ENCODE measurements around the gene PCCB. TPM values are rescaled to one million over a fixed set of nuclear protein-coding genes. Genes with fewer than 3 reads are reported as not detected.

The PCCB gene
- total RNA-seq, 1 donor from 2014 or later = 28.1 TPM

DNA sequence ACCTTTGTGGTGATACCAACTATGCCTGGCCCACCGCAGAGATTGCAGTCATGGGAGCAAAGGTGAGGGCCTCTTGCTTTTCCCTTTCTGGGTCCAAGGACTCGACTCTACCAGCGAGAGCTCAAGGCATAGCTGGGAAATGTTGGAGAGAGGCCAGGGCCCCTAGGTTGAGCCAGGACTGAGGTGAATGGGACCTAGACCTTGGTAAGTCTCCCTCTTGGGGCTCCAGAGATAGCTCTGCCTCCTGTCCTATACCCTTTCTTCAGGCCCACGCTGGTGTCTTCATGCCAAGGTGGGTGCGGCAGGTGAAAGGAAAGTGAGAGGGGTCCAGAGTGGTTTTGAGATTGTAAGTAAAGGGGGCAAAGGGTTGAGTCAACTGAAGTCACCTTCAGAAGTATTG, 77.5 kb downstream of the PCCB start:
- Mint-ChIP-seq H3K4me1 (ENCODE audit: low read depth, unreplicated experiment) (no peaks in the 10 kb centered on the region), H3K27me3 (ENCODE audit: unreplicated experiment) (no peaks in the 10 kb centered on the region), H3K9me3 (ENCODE audit: unreplicated experiment) (peaks cover 7% of the 10 kb centered on the region), H3K4me3 (ENCODE audit: unreplicated experiment) (no peak overlapping the region), H3K27ac (ENCODE audit: unreplicated experiment) (no peak overlapping the region), H3K36me3 (ENCODE audit: unreplicated experiment) (peaks cover 10% of the 10 kb centered on the region)
- no peak for TF ChIP-seq CTCF (IDR thresholded peaks at IDR 0.05; ENCODE audit: partially characterized antibody, unreplicated experiment)
- DNase-seq = no peak

- Mint-ChIP-seq H3K27me3 (ENCODE audit: unreplicated experiment) (no peaks in the 10 kb centered on the region), H3K9me3 (ENCODE audit: unreplicated experiment) (peaks cover 2% of the 10 kb centered on the region), H3K36me3 (ENCODE audit: unreplicated experiment) (peaks cover under 1% of the 10 kb centered on the region), H3K27ac (ENCODE audit: unreplicated experiment) (no peak overlapping the region), H3K4me1 (ENCODE audit: low read depth, unreplicated experiment) (no peaks in the 10 kb centered on the region), H3K4me3 (ENCODE audit: unreplicated experiment) (no peak overlapping the region)
- no peak for DNase-seq
- no peak for TF ChIP-seq CTCF (IDR thresholded peaks at IDR 0.05; ENCODE audit: partially characterized antibody, unreplicated experiment)
These were observed 79.5 kb downstream of the PCCB start for GRCh38 chr3:136329593-136329992.

DNA sequence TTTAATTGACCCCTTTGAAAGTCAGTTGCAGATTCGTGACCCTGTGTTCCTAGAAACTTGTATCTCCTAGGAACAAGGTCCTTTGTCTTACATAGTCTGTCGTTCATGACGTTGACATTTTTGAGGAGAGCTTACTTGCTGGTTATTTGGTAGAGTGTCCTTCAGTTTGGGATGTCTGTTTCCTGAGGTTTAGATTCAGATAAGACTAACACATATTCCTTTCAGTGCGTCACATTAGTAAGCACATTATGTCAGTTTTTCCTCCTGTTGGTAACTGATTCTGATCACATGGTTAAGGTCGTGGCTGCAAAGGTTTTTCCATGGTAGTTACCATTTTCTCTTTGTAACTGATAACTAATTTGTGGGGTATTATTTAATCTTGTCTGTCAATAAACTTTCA, 80.8 kb downstream of the PCCB start:
- Mint-ChIP-seq H3K4me3 (ENCODE audit: unreplicated experiment) (no peak overlapping the region), H3K27ac (ENCODE audit: unreplicated experiment) (no peak overlapping the region), H3K4me1 (ENCODE audit: low read depth, unreplicated experiment) (no peaks in the 10 kb centered on the region), H3K27me3 (ENCODE audit: unreplicated experiment) (no peaks in the 10 kb centered on the region), H3K36me3 (ENCODE audit: unreplicated experiment) (no peaks in the 10 kb centered on the region), H3K9me3 (ENCODE audit: unreplicated experiment) (peaks cover 2% of the 10 kb centered on the region)
- TF ChIP-seq CTCF (IDR thresholded peaks at IDR 0.05; ENCODE audit: partially characterized antibody, unreplicated experiment) = no peak
- DNase-seq = no peak

- no peak overlapping the region for H3K27ac Mint-ChIP-seq (ENCODE audit: unreplicated experiment)
- no peak for TF ChIP-seq CTCF (IDR thresholded peaks at IDR 0.05; ENCODE audit: partially characterized antibody, unreplicated experiment)
- no peaks in the 10 kb centered on the region for H3K4me1 Mint-ChIP-seq (ENCODE audit: low read depth, unreplicated experiment)
- DNase-seq = no peak
- H3K27me3 Mint-ChIP-seq (ENCODE audit: unreplicated experiment) = no peaks in the 10 kb centered on the region
- no peak overlapping the region for H3K4me3 Mint-ChIP-seq (ENCODE audit: unreplicated experiment)
- no peaks in the 10 kb centered on the region for H3K36me3 Mint-ChIP-seq (ENCODE audit: unreplicated experiment)
- H3K9me3 Mint-ChIP-seq (ENCODE audit: unreplicated experiment) = peaks cover 2% of the 10 kb centered on the region
These were observed 82.2 kb downstream of the PCCB start for GRCh38 chr3:136332302-136332701.

- TF ChIP-seq CTCF (IDR thresholded peaks at IDR 0.05; ENCODE audit: partially characterized antibody, unreplicated experiment) = no peak
- DNase-seq = no peak
- Mint-ChIP-seq H3K27ac (ENCODE audit: unreplicated experiment) (no peak overlapping the region), H3K36me3 (ENCODE audit: unreplicated experiment) (no peaks in the 10 kb centered on the region), H3K4me1 (ENCODE audit: low read depth, unreplicated experiment) (no peaks in the 10 kb centered on the region), H3K9me3 (ENCODE audit: unreplicated experiment) (peaks cover 2% of the 10 kb centered on the region), H3K4me3 (ENCODE audit: unreplicated experiment) (no peak overlapping the region), H3K27me3 (ENCODE audit: unreplicated experiment) (no peaks in the 10 kb centered on the region)
These were observed 82.6 kb downstream of the PCCB start for GRCh38 chr3:136332776-136333175.

Measured in glutamatergic neuron (in vitro differentiated cells).